Measurements from ENCODE around the gene THSD4.
A peak's percentile ranks its signal among the peaks of the same experiment; 100 is the strongest.

The THSD4 gene

GRCh38 chr15:71114887-71115566, at the start of gene THSD4:
Gene THSD4 (plus strand): TSS chr15:71115471.
- TF ChIP-seq CTCF (IDR thresholded peaks at IDR 0.05; ENCODE audit: extremely low read depth, missing control alignments), result peak; percentile 88
- peak; percentile 92 for DNase-seq (ENCODE audit: low spot score)

- no peak for TF ChIP-seq CTCF (IDR thresholded peaks at IDR 0.05; ENCODE audit: extremely low read depth, missing control alignments)
- no peak for DNase-seq (ENCODE audit: low spot score)
Measured at GRCh38 chr15:71066983-71067382, 48.3 kb upstream of the THSD4 start.

DNA sequence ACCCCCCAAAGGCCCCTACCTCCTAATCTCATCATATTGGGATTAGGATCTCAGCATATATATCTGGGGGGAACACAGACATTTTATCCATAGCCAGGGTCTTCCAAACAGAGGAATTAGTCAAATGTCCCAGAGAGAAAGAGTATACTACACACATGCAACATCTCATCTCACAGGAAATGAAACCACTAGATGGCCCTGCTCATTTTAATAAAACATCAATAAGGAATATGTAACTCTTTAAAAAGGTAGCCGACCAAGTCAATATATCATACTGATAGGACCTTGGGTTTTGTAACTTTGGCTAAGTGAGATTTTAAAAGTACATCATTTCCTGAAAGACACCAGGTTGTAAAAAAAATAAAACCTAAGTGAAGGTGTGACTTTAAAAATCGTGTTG, 45.6 kb upstream of the THSD4 start:
- no peak for DNase-seq (ENCODE audit: low spot score)

GRCh38 chr15:71071529-71071928, 43.7 kb upstream of the THSD4 start:
- no peak for TF ChIP-seq CTCF (IDR thresholded peaks at IDR 0.05; ENCODE audit: extremely low read depth, missing control alignments)
- DNase-seq (ENCODE audit: low spot score), result no peak

More for the DNA sequence above, 45.6 kb upstream of the THSD4 start:
- no peak for TF ChIP-seq CTCF (IDR thresholded peaks at IDR 0.05; ENCODE audit: extremely low read depth, missing control alignments)

DNA sequence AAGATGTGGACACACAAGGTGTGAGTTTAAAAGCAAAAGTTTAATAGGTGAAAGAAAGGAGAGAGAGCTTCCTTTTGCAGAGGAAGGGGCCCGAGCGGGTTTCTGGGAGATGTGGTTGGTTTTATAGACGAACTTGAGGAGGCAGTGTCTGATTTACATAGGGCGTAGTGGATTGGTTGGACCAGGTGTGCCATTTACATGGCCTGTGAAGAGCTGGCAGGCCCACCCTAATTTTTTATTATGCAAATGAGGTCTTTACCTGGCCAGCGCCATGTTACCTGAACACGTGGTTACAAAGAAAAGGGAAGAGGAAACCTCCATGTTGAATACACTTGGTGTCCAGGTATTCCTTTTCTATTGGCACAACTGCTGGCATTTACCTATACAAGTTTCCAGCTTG, 42.8 kb upstream of the THSD4 start:
- DNase-seq (ENCODE audit: low spot score), result no peak
- TF ChIP-seq CTCF (IDR thresholded peaks at IDR 0.05; ENCODE audit: extremely low read depth, missing control alignments), result no peak

DNA sequence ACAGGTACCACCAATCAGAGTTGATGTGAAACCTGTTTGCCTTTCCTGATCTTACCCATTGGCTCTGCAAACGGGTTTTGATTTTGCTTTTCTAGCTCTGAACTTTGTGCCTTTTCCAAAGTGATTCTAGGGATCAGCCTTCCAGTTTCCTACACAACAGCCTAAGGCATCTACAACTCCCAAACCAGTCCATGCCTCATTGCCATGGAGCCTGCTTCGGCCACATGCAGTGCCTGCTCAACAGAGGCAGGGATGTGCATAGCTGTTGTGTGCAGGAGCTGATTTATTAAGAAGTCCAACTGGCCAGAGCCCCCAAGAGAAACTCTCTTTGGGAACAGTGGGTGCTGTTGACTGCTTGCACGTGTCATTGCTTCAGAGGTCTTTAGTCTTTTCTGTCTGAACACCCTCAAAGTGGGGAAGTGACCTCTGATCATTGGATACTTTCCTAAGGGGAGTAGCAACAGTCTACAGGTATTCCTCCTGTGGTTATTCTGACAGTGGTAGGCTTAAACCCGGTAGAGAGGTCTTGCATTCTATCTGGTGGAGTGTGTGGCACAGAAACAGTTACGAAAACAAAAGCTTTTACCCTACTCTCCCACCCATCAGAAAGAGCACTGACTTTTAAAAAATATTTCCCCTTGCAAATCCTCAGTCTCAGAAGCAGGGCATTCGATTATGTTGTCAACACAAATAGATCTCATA, 36.6 kb upstream of the THSD4 start:
- TF ChIP-seq CTCF (IDR thresholded peaks at IDR 0.05; ENCODE audit: extremely low read depth, missing control alignments), result no peak
- no peak for DNase-seq (ENCODE audit: low spot score)

DNA sequence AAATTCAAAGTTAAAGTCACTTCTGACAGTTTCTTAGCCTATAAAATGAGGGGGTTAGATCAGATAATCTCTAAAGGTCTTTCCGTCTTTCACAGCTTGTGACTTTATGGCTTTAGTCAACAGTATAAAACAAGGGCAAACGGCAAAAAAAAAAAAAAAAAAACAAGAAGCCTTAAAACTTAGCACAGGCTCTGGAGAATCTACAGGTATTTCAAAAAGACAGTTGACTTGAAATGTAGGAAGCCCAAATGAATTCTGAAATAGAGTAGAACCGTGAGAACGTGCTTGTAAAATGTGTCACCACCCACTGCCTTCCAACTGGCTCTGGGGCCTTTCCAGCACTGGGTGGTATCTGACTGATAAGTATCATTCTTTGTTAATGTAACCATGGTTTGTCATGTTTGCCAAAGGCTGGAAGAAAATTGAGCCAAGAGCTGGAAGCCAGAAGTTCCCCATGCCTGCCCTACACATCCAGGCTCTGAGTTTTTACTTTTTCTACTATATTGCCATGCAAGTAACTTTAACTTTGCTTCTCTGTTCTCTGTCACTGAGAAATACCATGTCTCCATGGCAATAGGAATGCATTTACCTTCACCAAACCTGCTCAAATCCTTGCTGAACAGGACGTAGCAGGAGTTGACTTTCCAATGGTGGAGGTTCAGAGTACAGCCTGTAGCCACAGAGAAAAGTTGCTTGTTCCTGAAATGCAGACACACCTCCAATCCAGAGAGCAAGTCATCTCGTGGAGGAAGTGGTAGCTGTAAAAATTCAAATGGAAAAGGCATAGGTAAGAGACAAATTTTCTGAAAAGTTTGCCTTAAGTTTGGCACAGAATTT, 35.8 kb upstream of the THSD4 start:
- DNase-seq (ENCODE audit: low spot score), result no peak
- TF ChIP-seq CTCF (IDR thresholded peaks at IDR 0.05; ENCODE audit: extremely low read depth, missing control alignments), result no peak

Data from GM20000 (cell line).